Activated CD8-positive, alpha-beta memory T cell treated with anti-CD3 and anti-CD28 coated beads for 36 hours (primary cell): ENCODE data around the gene FAM117B. TPM values are rescaled to one million over a fixed set of nuclear protein-coding genes. Genes with fewer than 3 reads are reported as not detected.
"Not testable (repeated sequence)": the region's sequence is repeated elsewhere in the genome, so short reads cannot be mapped to it uniquely, and the experiment has no call there.

Experiments
- CTCF ChIA-PET: fragments of 350-600 bp; sonication (Branson Sonifier 250); formaldehyde crosslinking; loops from one replicate; lab custom pipeline; 2021; ENCODE audit warnings: antibody characterized with exemption; lab: Charles Lee
- POLR2A ChIA-PET: fragments of 350-600 bp; sonication (Branson Sonifier 250); formaldehyde crosslinking; loops from one replicate; lab custom pipeline; 2021; ENCODE audit warnings: antibody characterized with exemption; lab: Charles Lee
- total RNA-seq, 2 experiments: library from RNA; stranded (reverse); gene quantifications; one replicate each; pipeline ENCODE4 v1.2.3, GENCODE V29; 2021

FAM117B gene
- total RNA-seq, 2 experiments from 2014 or later, result 6.0 to 6.6 TPM

GRCh38 chr2:202633470-202633869 is 1.3 kb upstream of the FAM117B start:
- ChIA-PET POLR2A (no interaction called here), CTCF (interaction anchor here (0.6 to 1.9 kb wide), 3 partner anchors 17 to 43 kb away, joined by 3 to 5 read pairs (median 3); no protein-coding TSS in a partner anchor)

GRCh38 chr2:202635428-202636212 is 851 bp downstream of the FAM117B start:
- ChIA-PET POLR2A (interaction anchor here (0.7 to 1.5 kb wide), 3 partner anchors 8 to 1068 kb away, joined by 3 to 6 read pairs (median 3); no protein-coding TSS in a partner anchor), CTCF (interaction anchor here (0.9 to 1.9 kb wide), 5 partner anchors 23 to 235 kb away, joined by 3 to 8 read pairs (median 4); no protein-coding TSS in a partner anchor)

GRCh38 chr2:202636213-202636513 is 1.4 kb downstream of the FAM117B start:
- POLR2A ChIA-PET, result no interaction called here
- CTCF ChIA-PET, result interaction anchor here (1.5 to 1.9 kb wide), 2 partner anchors 47 to 64 kb away, joined by 4 to 8 read pairs; no protein-coding TSS in a partner anchor

- POLR2A ChIA-PET, result no interaction called here
Observed at GRCh38 chr2:202638721-202639120, 4.0 kb downstream of the FAM117B start.

GRCh38 chr2:202639231-202639630 is 4.5 kb downstream of the FAM117B start:
- ChIA-PET POLR2A (no interaction called here), CTCF (no interaction called here)

More at GRCh38 chr2:202638721-202639120, 4.0 kb downstream of the FAM117B start:
- CTCF ChIA-PET, result no interaction called here

- ChIA-PET CTCF (no interaction called here), POLR2A (interaction anchor here (1.2 kb wide), 1 partner anchor 8 kb away, joined by 6 read pairs; the partner anchor contains the start of gene FAM117B)
Observed at GRCh38 chr2:202642567-202642966, 7.8 kb downstream of the FAM117B start.

GRCh38 chr2:202643012-202643858 is 8.5 kb downstream of the FAM117B start:
- POLR2A ChIA-PET, result interaction anchor here (1.2 kb wide), 1 partner anchor 8 kb away, joined by 6 read pairs; the partner anchor contains the start of gene FAM117B
- CTCF ChIA-PET, result interaction anchor here (0.6 kb wide), 1 partner anchor 48 kb away, joined by 4 read pairs; no protein-coding TSS in a partner anchor

GRCh38 chr2:202652119-202652518 is 17.4 kb downstream of the FAM117B start:
- CTCF ChIA-PET, result no interaction called here
- POLR2A ChIA-PET, result no interaction called here

- ChIA-PET POLR2A (no interaction called here), CTCF (no interaction called here)
Observed at GRCh38 chr2:202653890-202654289, 19.1 kb downstream of the FAM117B start.

- ChIA-PET CTCF (interaction anchor here (0.6 kb wide), 1 partner anchor 231 kb away, joined by 3 read pairs; no protein-coding TSS in a partner anchor), POLR2A (no interaction called here)
Observed at GRCh38 chr2:202657876-202658275, 23.1 kb downstream of the FAM117B start.

GRCh38 chr2:202660796-202661195 is 26.0 kb downstream of the FAM117B start:
- ChIA-PET POLR2A (no interaction called here), CTCF (no interaction called here)

- ChIA-PET POLR2A (no interaction called here), CTCF (no interaction called here)
Observed at GRCh38 chr2:202669841-202670240, 35.1 kb downstream of the FAM117B start.

GRCh38 chr2:202671317-202672035 is 36.7 kb downstream of the FAM117B start:
- POLR2A ChIA-PET, result no interaction called here
- CTCF ChIA-PET, result no interaction called here

- POLR2A ChIA-PET, CTCF ChIA-PET: not testable (repeated sequence)
Observed at GRCh38 chr2:202675097-202675496, 40.3 kb downstream of the FAM117B start.

- ChIA-PET CTCF (no interaction called here), POLR2A (no interaction called here)
Observed at GRCh38 chr2:202679980-202680379, 45.2 kb downstream of the FAM117B start.

GRCh38 chr2:202680512-202680911 is 45.7 kb downstream of the FAM117B start:
- ChIA-PET POLR2A (no interaction called here), CTCF (no interaction called here)

- POLR2A ChIA-PET, result no interaction called here
- CTCF ChIA-PET, result no interaction called here
Observed at GRCh38 chr2:202681688-202682205, 47.0 kb downstream of the FAM117B start.

GRCh38 chr2:202682274-202682673 is 47.5 kb downstream of the FAM117B start:
- POLR2A ChIA-PET, result no interaction called here
- CTCF ChIA-PET, result no interaction called here

GRCh38 chr2:202687276-202687675 is 52.5 kb downstream of the FAM117B start:
- CTCF ChIA-PET, result interaction anchor here (0.7 kb wide), 1 partner anchor 21 kb away, joined by 3 read pairs; no protein-coding TSS in a partner anchor
- POLR2A ChIA-PET, result no interaction called here
